Panc1 (cell line): ENCODE data around the gene PCGF3. TPM values are rescaled to one million over a fixed set of nuclear protein-coding genes. Genes with fewer than 3 reads are reported as not detected.

ENCODE experiments used
- ATAC-seq: fragments of 200-7000 bp; cut with Tn5 transposase; 2 replicates; pipeline ENCODE4 v1.9.1; 2020; ENCODE audit warnings: mild to moderate bottlenecking, moderate library complexity
- BruUV-seq: library from RNA; stranded (reverse); fragments of 400-500 nt; replicated peaks from 2 replicates; lab custom pipeline; 2021; lab: Mats Ljungman, UMichigan
- CTCF ChIA-PET: fragments of 300-600 bp; sonication (Branson Sonifier 250); formaldehyde crosslinking; loops from one replicate; lab custom pipeline; 2022; ENCODE audit warnings: antibody characterized with exemption; lab: Charles Lee
- POLR2A ChIA-PET: fragments of 300-600 bp; sonication (Branson Sonifier 250); formaldehyde crosslinking; loops from one replicate; lab custom pipeline; 2022; ENCODE audit warnings: antibody characterized with exemption; lab: Charles Lee
- DNase-seq: peaks from one replicate; pipeline ENCODE4 v3.0.0-alpha.2; 2010; ENCODE audit warnings: low read depth, low spot score
- H3K27ac ChIP-seq: 2 replicates; pipeline ENCODE4 v1.5.1; 2011; ENCODE audit warnings: mild to moderate bottlenecking, low read length, inconsistent platforms
- H3K27me3 ChIP-seq: fragments of 200-500 bp; sonication (Bioruptor generic); 2 replicates; pipeline ENCODE4 v1.6.0; 2014; ENCODE audit warnings: low read length, inconsistent platforms; ENCODE audit not compliant: control insufficient read depth, insufficient read depth
- H3K36me3 ChIP-seq: fragments of 200-500 bp; sonication (Bioruptor generic); 2 replicates; pipeline ENCODE4 v1.5.1; 2014; ENCODE audit warnings: inconsistent platforms, mild to moderate bottlenecking, low read length, moderate library complexity; ENCODE audit not compliant: control insufficient read depth, insufficient read depth
- H3K4me1 ChIP-seq: 2 replicates; pipeline ENCODE4 v1.5.1; 2011; ENCODE audit warnings: inconsistent platforms, mild to moderate bottlenecking, low read length, moderate library complexity; ENCODE audit not compliant: control insufficient read depth, insufficient read depth
- H3K4me3 ChIP-seq, 2 experiments: 2 replicates each; pipeline ENCODE4 v1.5.1; 2011 to 2012; ENCODE audit warnings: low read depth in 2 of 2, low read length in 2 of 2, mild to moderate bottlenecking in 2 of 2, inconsistent platforms in 1 of 2, moderate library complexity in 1 of 2
- H3K9me3 ChIP-seq: fragments of 200-500 bp; sonication (Bioruptor generic); 2 replicates; pipeline ENCODE4 v1.5.1; 2014; ENCODE audit warnings: low read depth, mild to moderate bottlenecking, inconsistent platforms, low read length, moderate library complexity; ENCODE audit not compliant: control insufficient read depth, insufficient read depth
- POLR2AphosphoS5 ChIP-seq: IDR thresholded peaks from 2 replicates; pipeline ENCODE4 v1.6.1; 2012; ENCODE audit warnings: mild to moderate bottlenecking, low read depth, low read length, moderate library complexity
- SIN3A ChIP-seq: IDR thresholded peaks from 2 replicates; pipeline ENCODE4 v1.6.1; 2012; ENCODE audit warnings: low read depth, mild to moderate bottlenecking, low read length, moderate library complexity, borderline replicate concordance; ENCODE audit not compliant: insufficient read depth
- TCF7L2 ChIP-seq: IDR thresholded peaks from 2 replicates; pipeline ENCODE4 v1.6.1; 2011; ENCODE audit warnings: mild to moderate bottlenecking, low read depth, low read length, inconsistent platforms
- in situ Hi-C: cut with HindIII; loops from 2 replicates; pipeline ENCODE4 v1.10.0; 2016; ENCODE audit warnings: low sequenced_read_pairs, low pct_unique_long_range_greater_than_20kb
- intact Hi-C: fragments of 100-400 bp; cut with micrococcal nuclease; formaldehyde crosslinking; loops from one replicate; pipeline ENCODE4 v1.10.0; 2022; ENCODE audit not compliant: unreplicated experiment
- total RNA-seq: library from RNA; stranded (reverse); gene quantifications from one replicate; pipeline ENCODE4 v1.2.1, GENCODE V29; 2021; ENCODE audit not compliant: unreplicated experiment
- TF ChIP-seq, protein P1 (sequence below): fragments of 450-650 bp; IDR thresholded peaks from 2 replicates; pipeline ENCODE4 v1.5.1; 2017; ENCODE audit warnings: mild to moderate bottlenecking
- TF ChIP-seq, protein P2 (sequence below), 2 experiments: IDR thresholded peaks; 2 replicates each; pipeline ENCODE4 v1.6.1; 2011 to 2012; ENCODE audit warnings: low read depth in 2 of 2, control low read depth in 1 of 2, low read length in 1 of 2, mild to moderate bottlenecking in 1 of 2, moderate library complexity in 1 of 2; ENCODE audit not compliant: insufficient read depth in 1 of 2

PCGF3 gene
- total RNA-seq, 1 experiment from 2014 or later, result 44.6 TPM

DNA sequence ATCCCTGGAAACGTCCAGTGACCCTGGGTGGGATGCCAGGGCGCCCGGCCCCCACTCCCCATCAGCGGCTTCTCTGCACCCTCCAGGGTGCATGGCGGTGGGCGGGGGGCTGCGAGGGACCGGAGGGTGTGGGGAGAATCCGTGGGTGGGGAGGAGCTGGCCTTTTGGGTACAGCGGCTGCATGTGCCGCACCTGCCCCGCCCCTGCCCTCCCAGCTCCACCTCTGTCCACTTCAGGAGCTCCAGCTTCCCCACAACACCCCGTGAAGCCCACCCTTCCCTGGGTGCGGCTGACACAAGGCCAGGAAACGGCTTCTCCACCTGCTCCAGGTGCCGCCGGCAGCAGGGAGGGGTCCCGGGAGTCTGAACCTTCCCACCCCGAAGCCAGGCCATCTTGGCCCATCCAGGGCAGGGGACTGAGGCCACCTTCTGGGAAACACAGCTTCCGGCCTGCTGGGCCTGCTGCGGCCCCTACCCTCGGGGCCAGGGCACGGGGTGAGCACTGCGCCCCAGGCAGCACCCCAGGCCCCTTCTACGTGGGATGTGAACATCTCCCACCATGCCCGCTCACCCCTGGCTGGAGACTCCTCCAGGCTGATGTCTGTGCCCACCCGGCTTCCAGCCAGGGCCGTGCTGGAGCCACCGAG lies 85.7 kb downstream of the PCGF3 start:
- ChIA-PET CTCF (no interaction called here), POLR2A (no interaction called here)
- in situ Hi-C loops (no loop called here), intact Hi-C loops (no loop called here)
- BruUV-seq, result no TSS peak
- H3K27ac ChIP-seq, result no peak overlapping the region
- H3K9me3 ChIP-seq, result no peaks in the 10 kb centered on the region
- H3K27me3 ChIP-seq, result no peaks in the 10 kb centered on the region
- TF ChIP-seq, protein P1, sequence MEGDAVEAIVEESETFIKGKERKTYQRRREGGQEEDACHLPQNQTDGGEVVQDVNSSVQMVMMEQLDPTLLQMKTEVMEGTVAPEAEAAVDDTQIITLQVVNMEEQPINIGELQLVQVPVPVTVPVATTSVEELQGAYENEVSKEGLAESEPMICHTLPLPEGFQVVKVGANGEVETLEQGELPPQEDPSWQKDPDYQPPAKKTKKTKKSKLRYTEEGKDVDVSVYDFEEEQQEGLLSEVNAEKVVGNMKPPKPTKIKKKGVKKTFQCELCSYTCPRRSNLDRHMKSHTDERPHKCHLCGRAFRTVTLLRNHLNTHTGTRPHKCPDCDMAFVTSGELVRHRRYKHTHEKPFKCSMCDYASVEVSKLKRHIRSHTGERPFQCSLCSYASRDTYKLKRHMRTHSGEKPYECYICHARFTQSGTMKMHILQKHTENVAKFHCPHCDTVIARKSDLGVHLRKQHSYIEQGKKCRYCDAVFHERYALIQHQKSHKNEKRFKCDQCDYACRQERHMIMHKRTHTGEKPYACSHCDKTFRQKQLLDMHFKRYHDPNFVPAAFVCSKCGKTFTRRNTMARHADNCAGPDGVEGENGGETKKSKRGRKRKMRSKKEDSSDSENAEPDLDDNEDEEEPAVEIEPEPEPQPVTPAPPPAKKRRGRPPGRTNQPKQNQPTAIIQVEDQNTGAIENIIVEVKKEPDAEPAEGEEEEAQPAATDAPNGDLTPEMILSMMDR, result no peak
- no peak for TF ChIP-seq POLR2AphosphoS5
- TF ChIP-seq, protein P2, sequence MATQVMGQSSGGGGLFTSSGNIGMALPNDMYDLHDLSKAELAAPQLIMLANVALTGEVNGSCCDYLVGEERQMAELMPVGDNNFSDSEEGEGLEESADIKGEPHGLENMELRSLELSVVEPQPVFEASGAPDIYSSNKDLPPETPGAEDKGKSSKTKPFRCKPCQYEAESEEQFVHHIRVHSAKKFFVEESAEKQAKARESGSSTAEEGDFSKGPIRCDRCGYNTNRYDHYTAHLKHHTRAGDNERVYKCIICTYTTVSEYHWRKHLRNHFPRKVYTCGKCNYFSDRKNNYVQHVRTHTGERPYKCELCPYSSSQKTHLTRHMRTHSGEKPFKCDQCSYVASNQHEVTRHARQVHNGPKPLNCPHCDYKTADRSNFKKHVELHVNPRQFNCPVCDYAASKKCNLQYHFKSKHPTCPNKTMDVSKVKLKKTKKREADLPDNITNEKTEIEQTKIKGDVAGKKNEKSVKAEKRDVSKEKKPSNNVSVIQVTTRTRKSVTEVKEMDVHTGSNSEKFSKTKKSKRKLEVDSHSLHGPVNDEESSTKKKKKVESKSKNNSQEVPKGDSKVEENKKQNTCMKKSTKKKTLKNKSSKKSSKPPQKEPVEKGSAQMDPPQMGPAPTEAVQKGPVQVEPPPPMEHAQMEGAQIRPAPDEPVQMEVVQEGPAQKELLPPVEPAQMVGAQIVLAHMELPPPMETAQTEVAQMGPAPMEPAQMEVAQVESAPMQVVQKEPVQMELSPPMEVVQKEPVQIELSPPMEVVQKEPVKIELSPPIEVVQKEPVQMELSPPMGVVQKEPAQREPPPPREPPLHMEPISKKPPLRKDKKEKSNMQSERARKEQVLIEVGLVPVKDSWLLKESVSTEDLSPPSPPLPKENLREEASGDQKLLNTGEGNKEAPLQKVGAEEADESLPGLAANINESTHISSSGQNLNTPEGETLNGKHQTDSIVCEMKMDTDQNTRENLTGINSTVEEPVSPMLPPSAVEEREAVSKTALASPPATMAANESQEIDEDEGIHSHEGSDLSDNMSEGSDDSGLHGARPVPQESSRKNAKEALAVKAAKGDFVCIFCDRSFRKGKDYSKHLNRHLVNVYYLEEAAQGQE (IDR thresholded peaks at IDR 0.05; ENCODE audit: insufficient read depth in 1 of 2, low read depth in 2 of 2, low read length in 1 of 2), result no peak
- no peak for TF ChIP-seq TCF7L2
- no peak for TF ChIP-seq SIN3A
- H3K36me3 ChIP-seq, result no peaks in the 10 kb centered on the region
- peaks cover 4% of the 10 kb centered on the region for H3K4me1 ChIP-seq
- DNase-seq, result no peak
- no peak overlapping the region for H3K4me3 ChIP-seq
- no peak for ATAC-seq

DNA sequence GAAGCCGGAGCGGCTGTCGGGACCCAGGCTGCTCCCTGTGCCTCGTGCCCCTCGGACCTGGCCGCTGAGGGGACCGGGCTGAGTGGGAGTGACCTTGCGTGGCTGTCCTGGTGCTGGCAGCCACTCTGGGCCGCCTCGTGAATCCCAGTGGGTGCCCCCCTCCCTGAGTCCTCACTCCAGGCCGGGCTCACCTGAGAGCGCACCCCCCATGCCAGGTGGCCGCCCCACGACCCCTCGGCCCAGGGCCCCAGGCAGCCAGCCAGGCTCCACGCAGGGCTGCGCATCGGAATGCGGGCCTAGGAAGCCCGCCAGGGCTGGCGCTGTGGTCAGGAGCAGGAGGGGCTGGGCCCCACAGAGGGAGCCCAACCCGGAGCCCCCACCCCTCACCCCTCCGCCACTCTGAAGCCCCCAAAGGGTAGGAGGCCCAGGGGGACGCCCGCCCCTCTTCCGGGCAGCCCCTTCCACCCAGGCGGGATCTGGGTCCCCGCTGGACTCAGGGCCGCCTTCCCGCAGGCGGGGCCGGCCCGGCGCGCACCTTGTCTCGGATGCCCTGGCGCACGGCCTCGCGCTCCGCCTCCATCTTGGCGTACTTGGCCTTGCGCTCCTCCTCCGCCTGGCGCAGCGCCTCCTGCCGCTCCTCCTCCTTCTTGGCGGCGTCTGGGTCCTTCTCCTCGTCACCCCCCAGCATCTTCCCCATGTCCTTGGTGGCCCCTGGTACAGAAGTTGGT lies 86.4 kb downstream of the PCGF3 start:
- H3K36me3 ChIP-seq, result no peaks in the 10 kb centered on the region
- TF ChIP-seq SIN3A, result no peak
- no peak for TF ChIP-seq POLR2AphosphoS5
- no peak for TF ChIP-seq TCF7L2
- TF ChIP-seq, protein P1, result no peak
- TF ChIP-seq, protein P2 (IDR thresholded peaks at IDR 0.05; ENCODE audit: insufficient read depth in 1 of 2, low read depth in 2 of 2, low read length in 1 of 2), result no peak
- no peak overlapping the region for H3K27ac ChIP-seq
- ChIA-PET POLR2A (no interaction called here), CTCF (no interaction called here)
- intact Hi-C loops, result no loop called here
- no peaks in the 10 kb centered on the region for H3K9me3 ChIP-seq
- H3K4me1 ChIP-seq, result peaks cover 4% of the 10 kb centered on the region
- H3K27me3 ChIP-seq, result no peaks in the 10 kb centered on the region
- ATAC-seq (peak; percentile 47), DNase-seq (no peak)
- in situ Hi-C loops, result no loop called here
- no TSS peak for BruUV-seq
- no peak overlapping the region for H3K4me3 ChIP-seq
